Testis (tissue), 2 donors: Measurements from ENCODE around the gene SCAPER.

Experiments used
- CTCF ChIP-seq, 3 experiments: fragments of 450-650 bp in 2 of 3; fragments of 200-600 bp in 1 of 3; sonication (generic) in 1 of 3; IDR thresholded peaks; one replicate each; pipeline ENCODE4 v1.5.1; 2016 to 2019; ENCODE audit warnings: antibody characterized with exemption in 3 of 3, mild to moderate bottlenecking in 2 of 3, moderate library complexity in 1 of 3
- POLR2A ChIP-seq: fragments of 450-650 bp; IDR thresholded peaks from one replicate; pipeline ENCODE4 v1.6.1; 2017; ENCODE audit warnings: antibody characterized with exemption, mild to moderate bottlenecking, moderate library complexity

- TF ChIP-seq CTCF (IDR thresholded peaks at IDR 0.05) (no peak), POLR2A (no peak)
Observed at GRCh38 chr15:76503804-76504203, 401.3 kb downstream of the SCAPER start.
